Calu3 (cell line): Measurements from ENCODE around the gene SLC23A2. TPM values are rescaled to one million over a fixed set of nuclear protein-coding genes. Genes with fewer than 3 reads are reported as not detected.

Source experiments
- BruUV-seq: library from RNA; stranded (reverse); fragments of 400-500 nt; replicated peaks from 2 replicates; lab custom pipeline; 2021; lab: Mats Ljungman, UMichigan
- CTCF ChIA-PET: fragments of 300-600 bp; sonication (Branson Sonifier 250); formaldehyde crosslinking; loops from one replicate; lab custom pipeline; 2022; ENCODE audit warnings: antibody characterized with exemption; lab: Charles Lee
- DNase-seq: peaks from one replicate; pipeline ENCODE4 v3.0.0; 2022
- H3K27ac Mint-ChIP-seq: one replicate; pipeline ENCODE4 v1.8.0; 2022; ENCODE audit warnings: mixed read lengths; ENCODE audit not compliant: unreplicated experiment
- H3K27me3 Mint-ChIP-seq: one replicate; pipeline ENCODE4 v1.8.0; 2022; ENCODE audit warnings: mixed read lengths; ENCODE audit not compliant: unreplicated experiment
- H3K36me3 Mint-ChIP-seq: one replicate; pipeline ENCODE4 v1.8.0; 2022; ENCODE audit warnings: mild to moderate bottlenecking, moderate library complexity, mixed read lengths; ENCODE audit not compliant: insufficient read depth, unreplicated experiment
- H3K4me1 Mint-ChIP-seq: one replicate; pipeline ENCODE4 v1.8.0; 2022; ENCODE audit warnings: mild to moderate bottlenecking, low read depth, mixed read lengths; ENCODE audit not compliant: unreplicated experiment
- H3K4me3 Mint-ChIP-seq: one replicate; pipeline ENCODE4 v1.8.0; 2022; ENCODE audit warnings: mild to moderate bottlenecking, low read depth, moderate library complexity, mixed read lengths; ENCODE audit not compliant: unreplicated experiment
- H3K9me3 Mint-ChIP-seq: one replicate; pipeline ENCODE4 v1.8.0; 2022; ENCODE audit warnings: low read depth, mixed read lengths; ENCODE audit not compliant: unreplicated experiment
- CTCF ChIP-seq: fragments of 200-600 bp; IDR thresholded peaks from one replicate; pipeline ENCODE4 v1.8.0; 2022; ENCODE audit warnings: antibody characterized with exemption; ENCODE audit not compliant: unreplicated experiment
- intact Hi-C: fragments of 100-400 bp; cut with micrococcal nuclease; formaldehyde crosslinking; loops from one replicate; pipeline ENCODE4 v1.10.0; 2022; ENCODE audit not compliant: unreplicated experiment
- total RNA-seq: library from RNA; stranded (reverse); gene quantifications from 2 replicates; pipeline ENCODE4 v1.2.3, GENCODE V29; 2022

The SLC23A2 gene
- total RNA-seq, 1 experiment from 2014 or later: 14.8 TPM

GRCh38 chr20:4833074-4833728 lies 168.1 kb downstream of the SLC23A2 start:
- DNase-seq: no peak
- CTCF ChIA-PET: interaction anchor here (0.6 kb wide), 1 partner anchor 79 kb away, joined by 3 read pairs; no protein-coding TSS in a partner anchor
- Mint-ChIP-seq H3K27ac (no peak overlapping the region), H3K4me3 (no peak overlapping the region), H3K4me1 (no peaks in the 10 kb centered on the region), H3K27me3 (peaks cover 32% of the 10 kb centered on the region), H3K9me3 (no peaks in the 10 kb centered on the region), H3K36me3 (no peaks in the 10 kb centered on the region)
- intact Hi-C loops: no loop called here
- no peak for TF ChIP-seq CTCF
- no TSS peak for BruUV-seq

- intact Hi-C loops: no loop called here
- Mint-ChIP-seq H3K27me3 (peaks cover 24% of the 10 kb centered on the region), H3K4me3 (no peak overlapping the region), H3K36me3 (no peaks in the 10 kb centered on the region), H3K4me1 (no peaks in the 10 kb centered on the region), H3K27ac (no peak overlapping the region), H3K9me3 (no peaks in the 10 kb centered on the region)
- no peak for DNase-seq
- BruUV-seq: no TSS peak
- TF ChIP-seq CTCF: no peak
- CTCF ChIA-PET: no interaction called here
Measured at GRCh38 chr20:4832469-4832868, 168.8 kb downstream of the SLC23A2 start.

GRCh38 chr20:4830696-4831095 lies 170.6 kb downstream of the SLC23A2 start:
- Mint-ChIP-seq H3K4me1 (no peaks in the 10 kb centered on the region), H3K27ac (no peak overlapping the region), H3K9me3 (no peaks in the 10 kb centered on the region), H3K36me3 (no peaks in the 10 kb centered on the region), H3K4me3 (no peak overlapping the region), H3K27me3 (peaks cover 7% of the 10 kb centered on the region)
- intact Hi-C loops: no loop called here
- no peak for DNase-seq
- BruUV-seq: no TSS peak
- no peak for TF ChIP-seq CTCF
- CTCF ChIA-PET: interaction anchor here (0.7 kb wide), 1 partner anchor 898 kb away, joined by 3 read pairs; no protein-coding TSS in a partner anchor

GRCh38 chr20:4830259-4830658 lies 171.1 kb downstream of the SLC23A2 start:
- peaks cover 2% of the 10 kb centered on the region for H3K27me3 Mint-ChIP-seq
- BruUV-seq: no TSS peak
- H3K27ac Mint-ChIP-seq: no peak overlapping the region
- DNase-seq: no peak
- H3K36me3 Mint-ChIP-seq: no peaks in the 10 kb centered on the region
- no peak overlapping the region for H3K4me3 Mint-ChIP-seq
- intact Hi-C loops: no loop called here
- no peak for TF ChIP-seq CTCF
- CTCF ChIA-PET: interaction anchor here (0.7 kb wide), 1 partner anchor 898 kb away, joined by 3 read pairs; no protein-coding TSS in a partner anchor
- H3K9me3 Mint-ChIP-seq: no peaks in the 10 kb centered on the region
- no peaks in the 10 kb centered on the region for H3K4me1 Mint-ChIP-seq
